Left lung (tissue), 10 donors: ENCODE measurements around the gene CSF1. TPM values are rescaled to one million over a fixed set of nuclear protein-coding genes. Genes with fewer than 3 reads are reported as not detected.

Experiments used
- ATAC-seq: fragments of 200-7000 bp; cut with Tn5 transposase; one replicate; pipeline ENCODE4 v1.9.1; 2020; ENCODE audit warnings: moderate library complexity
- DNase-seq, 4 donors: peaks; one replicate each; pipeline ENCODE4 v3.0.0-alpha.2; 2013 to 2020
- H3K27ac ChIP-seq, 2 donors: fragments of 200-600 bp; sonication (generic) in 1 of 2; one replicate each; pipeline versions ENCODE4 v1.5.0 to v1.8.0; 2020 to 2021
- H3K27me3 ChIP-seq, 2 donors: fragments of 200-600 bp; sonication (generic) in 1 of 2; one replicate each; pipeline versions ENCODE4 v1.5.0 to v1.8.0; 2020 to 2021
- H3K36me3 ChIP-seq, 2 donors: fragments of 200-600 bp; sonication (generic) in 1 of 2; one replicate each; pipeline versions ENCODE4 v1.5.0 to v1.8.0; 2020 to 2021
- H3K4me1 ChIP-seq, 2 donors: fragments of 200-600 bp; one replicate each; pipeline ENCODE4 v1.8.0; 2021
- H3K4me3 ChIP-seq, 2 donors: fragments of 200-600 bp; sonication (generic) in 1 of 2; one replicate each; pipeline versions ENCODE4 v1.5.0 to v1.8.0; 2020 to 2021; ENCODE audit warnings: mild to moderate bottlenecking in 1 of 2
- H3K9me3 ChIP-seq, 2 donors: fragments of 200-600 bp; sonication (generic) in 1 of 2; one replicate each; pipeline versions ENCODE4 v1.5.0 to v1.8.0; 2020 to 2021
- intact Hi-C, 2 donors: fragments of 100-400 bp; cut with DNase I; formaldehyde crosslinking; loops; one replicate each; pipeline versions ENCODE4 v1.11.2 to v1.14.2; 2022
- polyA plus RNA-seq, 6 donors: library from polyadenylated mRNA; unstranded; fragments of 120-200 nt; gene quantifications; one replicate each; pipeline ENCODE4 v1.2.1, GENCODE V29; 2013; ENCODE audit not compliant: insufficient read length in 6 of 6
- total RNA-seq, 2 donors: library from RNA; stranded (reverse); fragmentation: NEBNext Ultra II Directional; extraction: Animal tissue kit (Norgen Biotek cat#: 25700); gene quantifications; one replicate each; pipeline ENCODE4 v1.2.1, GENCODE V29; 2021
- TF ChIP-seq, protein P1 (sequence below), 2 donors: fragments of 200-600 bp; sonication (generic) in 1 of 2; IDR thresholded peaks; one replicate each; pipeline versions ENCODE4 v1.5.0 to v1.8.0; 2021; ENCODE audit warnings: antibody characterized with exemption in 2 of 2
- donor health status: DM: no; HTN: yes; CAD: no.
- donor health status: DM: no; HTN: no; CAD: no.

Gene CSF1
- total and polyA plus RNA-seq, 8 donors = 6.9 to 68.0 (median 10.0) TPM

GRCh38 chr1:109960745-109961094 lies 50.1 kb downstream of the CSF1 start:
- Histone ChIP-seq H3K4me1 (no peaks in the 10 kb centered on the region), H3K9me3 (no peaks in the 10 kb centered on the region), H3K27me3 (no peaks in the 10 kb centered on the region), H3K27ac (peak overlapping the region in 1 of 2 donors; percentile 62), H3K4me3 (no peak overlapping the region), H3K36me3 (no peaks in the 10 kb centered on the region)
- DNase-seq (no peak), ATAC-seq (no peak)
- intact Hi-C loops = no loop called here
- TF ChIP-seq, protein P1, sequence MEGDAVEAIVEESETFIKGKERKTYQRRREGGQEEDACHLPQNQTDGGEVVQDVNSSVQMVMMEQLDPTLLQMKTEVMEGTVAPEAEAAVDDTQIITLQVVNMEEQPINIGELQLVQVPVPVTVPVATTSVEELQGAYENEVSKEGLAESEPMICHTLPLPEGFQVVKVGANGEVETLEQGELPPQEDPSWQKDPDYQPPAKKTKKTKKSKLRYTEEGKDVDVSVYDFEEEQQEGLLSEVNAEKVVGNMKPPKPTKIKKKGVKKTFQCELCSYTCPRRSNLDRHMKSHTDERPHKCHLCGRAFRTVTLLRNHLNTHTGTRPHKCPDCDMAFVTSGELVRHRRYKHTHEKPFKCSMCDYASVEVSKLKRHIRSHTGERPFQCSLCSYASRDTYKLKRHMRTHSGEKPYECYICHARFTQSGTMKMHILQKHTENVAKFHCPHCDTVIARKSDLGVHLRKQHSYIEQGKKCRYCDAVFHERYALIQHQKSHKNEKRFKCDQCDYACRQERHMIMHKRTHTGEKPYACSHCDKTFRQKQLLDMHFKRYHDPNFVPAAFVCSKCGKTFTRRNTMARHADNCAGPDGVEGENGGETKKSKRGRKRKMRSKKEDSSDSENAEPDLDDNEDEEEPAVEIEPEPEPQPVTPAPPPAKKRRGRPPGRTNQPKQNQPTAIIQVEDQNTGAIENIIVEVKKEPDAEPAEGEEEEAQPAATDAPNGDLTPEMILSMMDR (IDR thresholded peaks at IDR 0.05) = no peak

- intact Hi-C loops = no loop called here
- no peak for ATAC-seq
- DNase-seq = no peak
- Histone ChIP-seq H3K4me1 (no peaks in the 10 kb centered on the region), H3K4me3 (no peak overlapping the region), H3K36me3 (no peaks in the 10 kb centered on the region), H3K9me3 (no peaks in the 10 kb centered on the region), H3K27me3 (no peaks in the 10 kb centered on the region), H3K27ac (no peak overlapping the region)
- TF ChIP-seq, protein P1 (IDR thresholded peaks at IDR 0.05) = no peak
Measured at GRCh38 chr1:109963864-109964263, 53.2 kb downstream of the CSF1 start.

DNA sequence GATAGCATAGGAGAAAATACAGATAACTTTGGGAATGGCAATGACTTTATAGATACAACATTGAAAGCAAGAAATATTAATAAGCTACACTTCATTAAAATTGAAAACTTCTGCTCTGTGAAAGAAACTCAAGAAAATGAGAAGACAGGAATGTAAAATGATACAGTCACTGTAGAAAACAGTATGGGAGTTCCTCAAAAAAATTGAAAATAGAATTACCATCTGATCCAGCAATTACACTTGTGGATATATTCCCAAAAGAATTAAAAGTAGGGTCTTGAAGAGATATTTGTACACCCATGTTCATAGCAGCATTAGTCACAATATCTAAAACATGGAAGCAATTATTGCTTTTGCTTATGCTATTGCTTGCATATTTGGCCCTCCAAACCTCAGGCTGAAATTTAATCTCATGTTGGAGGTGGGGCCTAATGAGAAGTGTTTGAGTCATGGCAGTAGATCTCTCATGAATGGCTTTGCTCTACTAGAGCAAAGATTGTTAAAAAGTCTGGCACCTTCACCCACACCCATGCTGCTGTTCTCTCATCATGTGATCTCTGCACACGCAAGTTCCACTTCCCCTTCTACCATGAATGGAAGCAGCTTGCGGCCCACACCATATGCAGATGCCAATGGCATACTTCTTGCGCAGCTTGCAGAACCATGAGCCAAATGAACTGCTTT lies 58.6 kb downstream of the CSF1 start:
- Histone ChIP-seq H3K27ac (no peak overlapping the region), H3K9me3 (no peaks in the 10 kb centered on the region), H3K4me3 (no peak overlapping the region), H3K27me3 (no peaks in the 10 kb centered on the region), H3K4me1 (no peaks in the 10 kb centered on the region), H3K36me3 (no peaks in the 10 kb centered on the region)
- ATAC-seq (peak; percentile 75), DNase-seq (no peak)
- TF ChIP-seq, protein P1 (IDR thresholded peaks at IDR 0.05) = no peak
- intact Hi-C loops = no loop called here

GRCh38 chr1:109969907-109970306 lies 59.3 kb downstream of the CSF1 start:
- Histone ChIP-seq H3K27me3 (no peaks in the 10 kb centered on the region), H3K4me3 (no peak overlapping the region), H3K36me3 (no peaks in the 10 kb centered on the region), H3K4me1 (no peaks in the 10 kb centered on the region), H3K27ac (no peak overlapping the region), H3K9me3 (no peaks in the 10 kb centered on the region)
- intact Hi-C loops = no loop called here
- TF ChIP-seq, protein P1 (IDR thresholded peaks at IDR 0.05) = no peak
- ATAC-seq (no peak), DNase-seq (no peak)

- no peaks in the 10 kb centered on the region for H3K27me3 ChIP-seq
- H3K9me3 ChIP-seq = no peaks in the 10 kb centered on the region
- TF ChIP-seq, protein P1 (IDR thresholded peaks at IDR 0.05) = no peak
- no peaks in the 10 kb centered on the region for H3K4me1 ChIP-seq
- H3K27ac ChIP-seq = no peak overlapping the region
- H3K4me3 ChIP-seq = no peak overlapping the region
- DNase-seq (no peak), ATAC-seq (no peak)
- intact Hi-C loops = no loop called here
- no peaks in the 10 kb centered on the region for H3K36me3 ChIP-seq
Measured at GRCh38 chr1:109971559-109971958, 60.9 kb downstream of the CSF1 start.
